Spleen (tissue), 7 donors: ENCODE results near the gene DUSP8.

Source experiments
- POLR2A ChIP-seq, 3 donors: fragments of 450-650 bp; IDR thresholded peaks; one replicate each; pipeline ENCODE4 v1.5.1; 2017; ENCODE audit warnings: antibody characterized with exemption in 3 of 3, mild to moderate bottlenecking in 1 of 3
- POLR2AphosphoS5 ChIP-seq, 3 donors: sonication (generic); formaldehyde crosslinking; IDR thresholded peaks; one replicate each; pipeline ENCODE4 v1.5.1; 2017; ENCODE audit warnings: antibody characterized with exemption in 3 of 3
- TF ChIP-seq, protein P1 (sequence below), 11 experiments: fragments of 200-600 bp in 7 of 11; fragments of 450-650 bp in 4 of 11; sonication (generic) in 4 of 11; IDR thresholded peaks in 8 of 11; conservative IDR thresholded peaks in 3 of 11; 1 replicate in 7 of 11; 2 replicates in 4 of 11; pipeline versions ENCODE4 v1.4.0 to v1.8.0; 2016 to 2021; ENCODE audit warnings: antibody characterized with exemption in 11 of 11, inconsistent platforms in 4 of 11, mild to moderate bottlenecking in 1 of 11
- donor health status: DM: no; HTN: no; CAD: no; lungs with moderate emphysema.
- donor health status: DM: no; HTN: no; CAD: no.
- donor health status: DM: no; HTN: no; CAD: no.

DNA sequence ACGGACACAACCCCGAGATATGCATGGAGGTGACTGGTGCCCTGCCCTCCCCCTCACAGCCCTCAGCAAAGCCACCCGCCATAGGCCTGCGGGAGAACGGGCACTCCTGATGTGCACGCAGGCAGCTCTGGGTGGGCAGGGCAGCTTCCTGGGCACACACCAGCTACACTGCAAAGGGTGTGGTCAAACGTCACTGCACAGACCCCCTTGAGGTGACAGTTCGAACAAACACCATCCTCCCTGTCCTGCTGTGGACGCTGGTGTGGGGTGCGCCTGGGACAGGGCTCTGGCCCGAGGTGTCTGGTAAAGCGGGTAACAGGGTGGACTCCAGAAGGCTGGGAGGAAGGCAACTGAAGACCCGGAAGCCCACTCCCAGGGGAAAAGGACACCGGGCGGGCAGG, 63.6 kb downstream of the DUSP8 start:
- TF ChIP-seq, protein P1, sequence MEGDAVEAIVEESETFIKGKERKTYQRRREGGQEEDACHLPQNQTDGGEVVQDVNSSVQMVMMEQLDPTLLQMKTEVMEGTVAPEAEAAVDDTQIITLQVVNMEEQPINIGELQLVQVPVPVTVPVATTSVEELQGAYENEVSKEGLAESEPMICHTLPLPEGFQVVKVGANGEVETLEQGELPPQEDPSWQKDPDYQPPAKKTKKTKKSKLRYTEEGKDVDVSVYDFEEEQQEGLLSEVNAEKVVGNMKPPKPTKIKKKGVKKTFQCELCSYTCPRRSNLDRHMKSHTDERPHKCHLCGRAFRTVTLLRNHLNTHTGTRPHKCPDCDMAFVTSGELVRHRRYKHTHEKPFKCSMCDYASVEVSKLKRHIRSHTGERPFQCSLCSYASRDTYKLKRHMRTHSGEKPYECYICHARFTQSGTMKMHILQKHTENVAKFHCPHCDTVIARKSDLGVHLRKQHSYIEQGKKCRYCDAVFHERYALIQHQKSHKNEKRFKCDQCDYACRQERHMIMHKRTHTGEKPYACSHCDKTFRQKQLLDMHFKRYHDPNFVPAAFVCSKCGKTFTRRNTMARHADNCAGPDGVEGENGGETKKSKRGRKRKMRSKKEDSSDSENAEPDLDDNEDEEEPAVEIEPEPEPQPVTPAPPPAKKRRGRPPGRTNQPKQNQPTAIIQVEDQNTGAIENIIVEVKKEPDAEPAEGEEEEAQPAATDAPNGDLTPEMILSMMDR (IDR thresholded peaks at IDR 0.05 in 8 of 11, conservative IDR thresholded peaks at IDR 0.05 in 3 of 11) = no peak
- TF ChIP-seq POLR2A (IDR thresholded peaks at IDR 0.05) (no peak), POLR2AphosphoS5 (IDR thresholded peaks at IDR 0.05) (no peak)
